Astrocyte (in vitro differentiated cells and primary cell): ENCODE measurements around the gene SLC25A46. TPM values are rescaled to one million over a fixed set of nuclear protein-coding genes. Genes with fewer than 3 reads are reported as not detected.

Experiments
- DNase-seq: peaks from one replicate; pipeline ENCODE4 v3.0.0-alpha.2; 2010; ENCODE audit warnings: low read depth
- FAIRE-seq: peaks from 2 replicates; lab custom pipeline; 2011; peaks lifted over from hg19 to GRCh38; lab: Jason Lieb, UNC
- H2AFZ ChIP-seq: 2 replicates; pipeline ENCODE4 v1.6.0; 2012; ENCODE audit warnings: low read depth, low read length, inconsistent platforms
- H3K27ac ChIP-seq: 2 replicates; pipeline ENCODE4 v1.5.1; 2011; ENCODE audit warnings: low read depth, low read length, inconsistent platforms
- H3K27me3 ChIP-seq: 2 replicates; pipeline ENCODE4 v1.6.0; 2011; ENCODE audit warnings: low read length, inconsistent platforms; ENCODE audit not compliant: insufficient read depth
- H3K36me3 ChIP-seq: 2 replicates; pipeline ENCODE4 v1.5.1; 2011; ENCODE audit warnings: low read length, inconsistent platforms; ENCODE audit not compliant: insufficient read depth
- H3K4me1 ChIP-seq: 2 replicates; pipeline ENCODE4 v1.5.1; 2011; ENCODE audit warnings: low read length, inconsistent platforms; ENCODE audit not compliant: insufficient read depth
- H3K4me2 ChIP-seq: 2 replicates; pipeline ENCODE4 v1.6.0; 2012; ENCODE audit warnings: low read length, inconsistent platforms
- H3K4me3 ChIP-seq: 2 replicates; pipeline ENCODE4 v1.5.1; 2011; ENCODE audit warnings: low read depth, mild to moderate bottlenecking, low read length, inconsistent platforms; ENCODE audit not compliant: insufficient read depth
- H3K79me2 ChIP-seq: 2 replicates; pipeline ENCODE4 v1.6.0; 2012; ENCODE audit warnings: mild to moderate bottlenecking, low read length, inconsistent platforms; ENCODE audit not compliant: insufficient read depth
- H3K9ac ChIP-seq: 2 replicates; pipeline ENCODE4 v1.6.0; 2012; ENCODE audit warnings: mild to moderate bottlenecking, low read length, inconsistent platforms
- H3K9me3 ChIP-seq: 2 replicates; pipeline ENCODE4 v1.5.1; 2012; ENCODE audit warnings: low read depth, mild to moderate bottlenecking, low read length, inconsistent platforms; ENCODE audit not compliant: insufficient read depth
- H4K20me1 ChIP-seq: 2 replicates; pipeline ENCODE4 v1.6.0; 2012; ENCODE audit warnings: low read length, inconsistent platforms; ENCODE audit not compliant: insufficient read depth
- H3K27ac Mint-ChIP-seq: one replicate; pipeline ENCODE4 v1.8.0; 2021; ENCODE audit warnings: mild to moderate bottlenecking, mixed read lengths; ENCODE audit not compliant: unreplicated experiment
- H3K27me3 Mint-ChIP-seq: one replicate; pipeline ENCODE4 v1.8.0; 2021; ENCODE audit warnings: low read depth, mixed read lengths; ENCODE audit not compliant: unreplicated experiment
- H3K36me3 Mint-ChIP-seq: one replicate; pipeline ENCODE4 v1.8.0; 2021; ENCODE audit warnings: low read depth, mixed read lengths; ENCODE audit not compliant: unreplicated experiment
- H3K4me1 Mint-ChIP-seq: one replicate; pipeline ENCODE4 v1.8.0; 2021; ENCODE audit warnings: low read depth, mixed read lengths; ENCODE audit not compliant: unreplicated experiment
- H3K4me3 Mint-ChIP-seq: one replicate; pipeline ENCODE4 v1.8.0; 2021; ENCODE audit warnings: mild to moderate bottlenecking, moderate library complexity, mixed read lengths; ENCODE audit not compliant: unreplicated experiment
- H3K9me3 Mint-ChIP-seq: one replicate; pipeline ENCODE4 v1.8.0; 2021; ENCODE audit warnings: mild to moderate bottlenecking, mixed read lengths; ENCODE audit not compliant: unreplicated experiment
- EZH2 ChIP-seq: IDR thresholded peaks from 2 replicates; pipeline ENCODE4 v1.6.1; 2012; ENCODE audit warnings: mild to moderate bottlenecking, low read length, inconsistent platforms; ENCODE audit not compliant: insufficient read depth
- total RNA-seq: library from RNA; stranded (reverse); gene quantifications from 2 replicates; pipeline ENCODE4 v1.2.1, GENCODE V29; 2021
- TF ChIP-seq, protein P1 (sequence below): IDR thresholded peaks from 2 replicates; pipeline ENCODE4 v1.5.1; 2011; ENCODE audit warnings: low read depth, mild to moderate bottlenecking, inconsistent platforms, low read length, moderate library complexity; ENCODE audit not compliant: insufficient read depth

SLC25A46 gene
- total RNA-seq, 1 donor from 2014 or later: 39.2 TPM

DNA sequence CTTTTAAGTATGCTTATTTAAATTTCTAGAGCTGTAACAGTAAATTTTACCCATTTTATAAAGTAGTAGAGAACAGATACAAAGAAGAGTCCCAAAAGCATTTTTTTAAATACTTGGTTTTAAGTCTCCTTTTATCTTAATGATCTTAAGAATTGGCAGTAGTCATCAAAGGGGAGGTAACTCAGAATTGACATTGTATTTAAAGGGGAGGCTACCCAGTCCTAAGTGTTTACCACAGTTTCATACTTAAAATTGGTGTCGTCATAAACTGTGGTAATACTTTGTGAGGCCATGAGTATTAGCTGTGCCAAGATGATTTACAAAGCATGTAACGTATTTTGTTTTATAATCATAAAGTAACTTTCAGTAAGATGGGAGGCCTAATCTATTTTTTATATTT, 14.8 kb downstream of the SLC25A46 start:
- Histone ChIP-seq H3K79me2 (peaks cover 4% of the 10 kb centered on the region), H3K27ac (no peak overlapping the region), H3K4me2 (no peak overlapping the region), H2AFZ (no peak overlapping the region), H3K27me3 (no peaks in the 10 kb centered on the region), H3K4me1 (no peaks in the 10 kb centered on the region), H3K9me3 (no peaks in the 10 kb centered on the region), H3K9ac (no peak overlapping the region), H3K4me3 (no peak overlapping the region), H3K36me3 (peaks cover 22% of the 10 kb centered on the region), H4K20me1 (peaks cover 3% of the 10 kb centered on the region)
- H3K4me3 Mint-ChIP-seq: no peak overlapping the region
- DNase-seq (no peak), FAIRE-seq (no peak)
- peaks cover 10% of the 10 kb centered on the region for H3K36me3 Mint-ChIP-seq
- H3K9me3 Mint-ChIP-seq: no peaks in the 10 kb centered on the region
- no peaks in the 10 kb centered on the region for H3K27me3 Mint-ChIP-seq
- TF ChIP-seq, protein P1, sequence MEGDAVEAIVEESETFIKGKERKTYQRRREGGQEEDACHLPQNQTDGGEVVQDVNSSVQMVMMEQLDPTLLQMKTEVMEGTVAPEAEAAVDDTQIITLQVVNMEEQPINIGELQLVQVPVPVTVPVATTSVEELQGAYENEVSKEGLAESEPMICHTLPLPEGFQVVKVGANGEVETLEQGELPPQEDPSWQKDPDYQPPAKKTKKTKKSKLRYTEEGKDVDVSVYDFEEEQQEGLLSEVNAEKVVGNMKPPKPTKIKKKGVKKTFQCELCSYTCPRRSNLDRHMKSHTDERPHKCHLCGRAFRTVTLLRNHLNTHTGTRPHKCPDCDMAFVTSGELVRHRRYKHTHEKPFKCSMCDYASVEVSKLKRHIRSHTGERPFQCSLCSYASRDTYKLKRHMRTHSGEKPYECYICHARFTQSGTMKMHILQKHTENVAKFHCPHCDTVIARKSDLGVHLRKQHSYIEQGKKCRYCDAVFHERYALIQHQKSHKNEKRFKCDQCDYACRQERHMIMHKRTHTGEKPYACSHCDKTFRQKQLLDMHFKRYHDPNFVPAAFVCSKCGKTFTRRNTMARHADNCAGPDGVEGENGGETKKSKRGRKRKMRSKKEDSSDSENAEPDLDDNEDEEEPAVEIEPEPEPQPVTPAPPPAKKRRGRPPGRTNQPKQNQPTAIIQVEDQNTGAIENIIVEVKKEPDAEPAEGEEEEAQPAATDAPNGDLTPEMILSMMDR: no peak
- TF ChIP-seq EZH2: no peak
- peaks cover 3% of the 10 kb centered on the region for H3K4me1 Mint-ChIP-seq
- H3K27ac Mint-ChIP-seq: no peak overlapping the region

DNA sequence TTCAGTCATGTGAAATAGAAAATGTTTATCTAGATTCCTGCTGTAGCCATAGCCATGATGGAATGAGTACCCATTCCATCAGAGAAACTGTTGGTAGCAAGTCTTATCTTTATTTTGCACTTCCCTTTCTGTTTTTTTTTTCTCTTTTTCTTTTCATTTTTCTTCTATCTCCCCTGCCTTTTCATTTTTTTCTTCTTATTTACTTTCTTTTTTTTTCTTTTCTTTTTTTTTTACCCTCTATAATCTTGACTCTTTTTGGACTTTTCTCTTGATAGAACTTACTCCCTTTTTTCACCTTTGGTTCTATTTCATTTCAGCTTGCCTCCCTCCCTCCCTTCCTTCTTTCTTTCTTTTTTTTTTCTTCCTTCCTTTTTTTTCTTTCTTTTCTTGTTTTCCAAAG, 15.4 kb downstream of the SLC25A46 start:
- no peak overlapping the region for H3K27ac Mint-ChIP-seq

DNA sequence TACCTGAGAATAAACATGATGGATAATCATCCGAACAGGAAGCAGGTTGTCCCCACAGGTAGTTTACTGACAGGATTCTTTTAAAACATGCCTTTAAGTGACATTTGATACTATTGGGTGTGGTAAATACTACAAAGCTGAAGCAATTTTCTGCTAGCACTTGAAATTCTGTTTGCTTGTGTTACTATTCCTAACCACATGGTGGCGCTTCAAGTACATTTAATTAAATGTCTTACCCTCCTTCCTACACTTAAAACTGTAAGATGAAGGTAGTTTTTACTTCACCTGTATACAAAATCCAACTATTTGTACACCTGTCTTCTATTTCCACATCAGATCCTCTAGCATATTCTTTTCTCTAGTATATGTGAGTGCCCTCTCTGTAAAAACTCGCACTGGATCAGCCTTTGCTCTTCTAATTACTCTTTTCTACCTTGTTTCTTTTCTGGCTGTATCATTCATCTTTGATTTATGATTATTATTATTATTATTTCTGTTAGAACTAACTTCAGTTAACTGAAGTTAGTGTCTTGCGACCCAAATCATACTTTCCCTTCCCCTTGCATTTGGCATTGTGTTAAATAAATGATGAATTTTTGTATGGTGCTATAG, 18.4 kb downstream of the SLC25A46 start:
- peaks cover 6% of the 10 kb centered on the region for H3K36me3 Mint-ChIP-seq
- DNase-seq: peak; percentile 15
- peaks cover 33% of the 10 kb centered on the region for H3K36me3 ChIP-seq
- H3K9ac ChIP-seq: no peak overlapping the region
- TF ChIP-seq, protein P1: peak; percentile 74
- no peak for TF ChIP-seq EZH2
- H3K4me1 ChIP-seq: no peaks in the 10 kb centered on the region
- no peaks in the 10 kb centered on the region for H3K9me3 Mint-ChIP-seq
- peaks cover 4% of the 10 kb centered on the region for H3K79me2 ChIP-seq
- no peaks in the 10 kb centered on the region for H3K27me3 ChIP-seq
- H2AFZ ChIP-seq: no peak overlapping the region
- H3K4me3 ChIP-seq: no peak overlapping the region
- no peak overlapping the region for H3K4me2 ChIP-seq
- no peak overlapping the region for H3K4me3 Mint-ChIP-seq
- FAIRE-seq: peak; percentile 29
- H3K9me3 ChIP-seq: no peaks in the 10 kb centered on the region
- no peaks in the 10 kb centered on the region for H3K27me3 Mint-ChIP-seq
- H3K27ac Mint-ChIP-seq: no peak overlapping the region
- no peak overlapping the region for H3K27ac ChIP-seq
- peaks cover 3% of the 10 kb centered on the region for H4K20me1 ChIP-seq
- H3K4me1 Mint-ChIP-seq: peaks cover under 1% of the 10 kb centered on the region

More for the DNA sequence above, 15.4 kb downstream of the SLC25A46 start:
- no peak overlapping the region for H3K9ac ChIP-seq
- H3K79me2 ChIP-seq: peaks cover 4% of the 10 kb centered on the region
- H3K9me3 Mint-ChIP-seq: no peaks in the 10 kb centered on the region
- no peak overlapping the region for H3K27ac ChIP-seq
- no peak for FAIRE-seq
- H3K4me1 Mint-ChIP-seq: peaks cover 3% of the 10 kb centered on the region
- H3K36me3 ChIP-seq: peaks cover 20% of the 10 kb centered on the region
- TF ChIP-seq EZH2: no peak
- TF ChIP-seq, protein P1: no peak
- H3K36me3 Mint-ChIP-seq: peaks cover 10% of the 10 kb centered on the region
- H2AFZ ChIP-seq: no peak overlapping the region
- no peak overlapping the region for H3K4me3 ChIP-seq
- DNase-seq: no peak
- H3K9me3 ChIP-seq: no peaks in the 10 kb centered on the region
- H3K27me3 ChIP-seq: no peaks in the 10 kb centered on the region
- H3K4me1 ChIP-seq: no peaks in the 10 kb centered on the region
- no peaks in the 10 kb centered on the region for H3K27me3 Mint-ChIP-seq
- H4K20me1 ChIP-seq: peaks cover 3% of the 10 kb centered on the region
- H3K4me2 ChIP-seq: no peak overlapping the region
- H3K4me3 Mint-ChIP-seq: no peak overlapping the region
